ENCODE data around the gene PIEZO2. TPM values are rescaled to one million over a fixed set of nuclear protein-coding genes. Genes with fewer than 3 reads are reported as not detected.
"Not testable (repeated sequence)": the region's sequence is repeated elsewhere in the genome, so short reads cannot be mapped to it uniquely, and the experiment has no call there.

Gene PIEZO2
- total and polyA plus RNA-seq, 12 donors, result 0.07 to 1.4 (median 0.25) TPM; not detected in 1

DNA sequence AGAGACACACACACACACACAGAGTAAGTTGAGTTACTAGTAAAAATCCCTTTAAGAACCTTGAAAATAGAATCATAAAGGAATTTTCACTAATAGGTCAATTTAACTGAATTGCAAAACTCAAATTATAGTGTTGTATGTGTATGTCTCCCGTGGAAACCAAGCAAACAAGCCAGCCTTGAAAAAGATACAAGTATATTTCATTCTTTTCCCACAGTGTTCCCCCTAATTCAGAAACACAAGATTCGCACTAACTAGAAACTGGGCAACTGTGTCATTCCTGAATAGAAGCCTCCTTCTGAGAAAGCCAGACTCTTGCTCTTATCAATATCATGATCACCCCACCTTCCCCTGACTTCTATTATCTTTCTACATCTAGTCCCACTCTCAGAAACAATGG lies 229.5 kb downstream of the PIEZO2 start:
- H3K27ac ChIP-seq, result no peak overlapping the region
- H3K9me3 ChIP-seq, result no peaks in the 10 kb centered on the region
- H3K4me1 ChIP-seq, result no peaks in the 10 kb centered on the region
- 79 to 85% methylated on average over 2 of the region's 2 CpGs for WGBS, 2 donors
- ATAC-seq (no peak), DNase-seq (no peak)
- TF ChIP-seq, protein P1, sequence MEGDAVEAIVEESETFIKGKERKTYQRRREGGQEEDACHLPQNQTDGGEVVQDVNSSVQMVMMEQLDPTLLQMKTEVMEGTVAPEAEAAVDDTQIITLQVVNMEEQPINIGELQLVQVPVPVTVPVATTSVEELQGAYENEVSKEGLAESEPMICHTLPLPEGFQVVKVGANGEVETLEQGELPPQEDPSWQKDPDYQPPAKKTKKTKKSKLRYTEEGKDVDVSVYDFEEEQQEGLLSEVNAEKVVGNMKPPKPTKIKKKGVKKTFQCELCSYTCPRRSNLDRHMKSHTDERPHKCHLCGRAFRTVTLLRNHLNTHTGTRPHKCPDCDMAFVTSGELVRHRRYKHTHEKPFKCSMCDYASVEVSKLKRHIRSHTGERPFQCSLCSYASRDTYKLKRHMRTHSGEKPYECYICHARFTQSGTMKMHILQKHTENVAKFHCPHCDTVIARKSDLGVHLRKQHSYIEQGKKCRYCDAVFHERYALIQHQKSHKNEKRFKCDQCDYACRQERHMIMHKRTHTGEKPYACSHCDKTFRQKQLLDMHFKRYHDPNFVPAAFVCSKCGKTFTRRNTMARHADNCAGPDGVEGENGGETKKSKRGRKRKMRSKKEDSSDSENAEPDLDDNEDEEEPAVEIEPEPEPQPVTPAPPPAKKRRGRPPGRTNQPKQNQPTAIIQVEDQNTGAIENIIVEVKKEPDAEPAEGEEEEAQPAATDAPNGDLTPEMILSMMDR (IDR thresholded peaks at IDR 0.05), result no peak
- no peaks in the 10 kb centered on the region for H3K36me3 ChIP-seq
- no peak overlapping the region for H3K4me3 ChIP-seq
- H3K27me3 ChIP-seq, result no peaks in the 10 kb centered on the region
- intact Hi-C loops (cut with DNase I), result no loop called here

DNA sequence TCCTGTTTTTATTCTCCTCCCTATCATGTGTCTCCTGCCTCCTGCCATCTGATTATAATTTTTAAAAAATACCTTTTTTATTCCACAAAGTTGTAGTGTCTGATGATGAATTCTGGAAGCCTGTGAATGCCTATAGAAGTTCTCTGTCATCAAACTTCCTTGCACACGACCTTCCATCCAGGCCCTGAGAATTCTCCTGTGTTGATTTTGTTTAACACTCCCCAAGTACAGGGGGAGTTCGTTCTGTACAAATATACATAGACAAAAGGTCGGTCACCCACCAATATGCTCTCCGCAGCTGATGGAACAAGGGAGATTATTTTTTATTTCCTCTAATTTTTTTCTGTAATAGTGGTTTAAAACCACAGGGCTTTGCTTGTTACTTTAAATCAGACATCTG lies 232.5 kb downstream of the PIEZO2 start:
- no peak for ATAC-seq
- TF ChIP-seq, protein P1 (IDR thresholded peaks at IDR 0.05), result no peak

DNA sequence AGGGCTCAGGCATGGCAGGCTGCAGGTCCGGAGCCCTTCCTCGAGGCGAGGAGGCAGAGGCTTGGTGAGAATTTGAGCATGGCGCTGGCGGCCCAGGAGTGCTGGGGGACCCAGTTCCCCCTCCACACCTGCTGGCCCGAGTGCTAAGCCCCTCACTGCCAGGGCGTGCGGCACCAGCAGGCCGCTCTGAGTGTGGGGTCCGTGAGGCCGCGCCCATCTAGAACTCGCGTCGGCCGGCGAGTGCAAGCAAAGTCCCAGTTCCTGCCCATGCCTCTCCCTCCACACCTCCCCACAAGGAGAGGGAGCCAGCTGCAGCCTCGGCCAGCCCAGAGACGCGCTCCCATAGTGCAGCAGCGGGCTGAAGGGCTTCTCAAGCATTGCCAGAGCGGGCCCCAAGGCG lies 233.0 kb downstream of the PIEZO2 start:
- no peak for DNase-seq
- TF ChIP-seq, protein P1 (IDR thresholded peaks at IDR 0.05), result no peak

More for the DNA sequence above, 232.5 kb downstream of the PIEZO2 start:
- no peaks in the 10 kb centered on the region for H3K9me3 ChIP-seq
- peaks cover 0 to 9% (median 0%) of the 10 kb centered on the region in 9 donors for H3K4me1 ChIP-seq
- intact Hi-C loops (cut with DNase I), result no loop called here
- no peaks in the 10 kb centered on the region for H3K27me3 ChIP-seq
- DNase-seq, result no peak
- no peaks in the 10 kb centered on the region for H3K36me3 ChIP-seq
- 52 to 65% methylated on average over 4 of the region's 4 CpGs for WGBS, 2 donors
- H3K4me3 ChIP-seq, result no peak overlapping the region
- no peak overlapping the region for H3K27ac ChIP-seq

DNA sequence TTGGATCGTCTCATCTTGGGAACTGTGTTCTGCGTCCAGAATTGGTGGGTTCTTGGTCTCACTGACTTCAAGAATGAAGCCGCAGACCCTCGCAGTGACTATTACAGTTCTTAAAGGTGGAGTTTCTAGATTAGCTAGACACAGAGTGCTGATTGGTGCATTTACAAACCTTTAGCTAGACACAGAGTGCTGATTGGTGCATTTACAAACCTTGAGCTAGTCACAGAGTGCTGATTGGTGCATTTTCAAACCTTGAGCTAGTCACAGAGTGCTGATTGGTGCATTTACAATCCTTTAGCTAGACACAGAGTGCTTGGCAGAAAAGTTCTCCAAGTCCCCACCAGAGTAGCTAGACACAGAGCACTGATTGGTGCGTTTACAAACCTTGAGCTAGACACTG lies 233.6 kb downstream of the PIEZO2 start:
- H3K4me3 ChIP-seq; intact Hi-C loops (cut with DNase I); DNase-seq; H3K9me3 ChIP-seq; H3K27me3 ChIP-seq; H3K27ac ChIP-seq; H3K36me3 ChIP-seq; ATAC-seq; H3K4me1 ChIP-seq: not testable (repeated sequence)
- WGBS, 2 donors, result 97% methylated on average over 5 of the region's 5 CpGs

More for the DNA sequence above, 233.0 kb downstream of the PIEZO2 start:
- Histone ChIP-seq H3K9me3 (no peaks in the 10 kb centered on the region), H3K4me3 (no peak overlapping the region), H3K36me3 (no peaks in the 10 kb centered on the region), H3K4me1 (peaks cover 0 to 9% (median 0%) of the 10 kb centered on the region in 9 donors), H3K27ac (no peak overlapping the region), H3K27me3 (no peaks in the 10 kb centered on the region)
- 92 to 96% methylated on average over 23 of the region's 23 CpGs for WGBS, 2 donors
- no peak for ATAC-seq
- intact Hi-C loops (cut with DNase I), result no loop called here

DNA sequence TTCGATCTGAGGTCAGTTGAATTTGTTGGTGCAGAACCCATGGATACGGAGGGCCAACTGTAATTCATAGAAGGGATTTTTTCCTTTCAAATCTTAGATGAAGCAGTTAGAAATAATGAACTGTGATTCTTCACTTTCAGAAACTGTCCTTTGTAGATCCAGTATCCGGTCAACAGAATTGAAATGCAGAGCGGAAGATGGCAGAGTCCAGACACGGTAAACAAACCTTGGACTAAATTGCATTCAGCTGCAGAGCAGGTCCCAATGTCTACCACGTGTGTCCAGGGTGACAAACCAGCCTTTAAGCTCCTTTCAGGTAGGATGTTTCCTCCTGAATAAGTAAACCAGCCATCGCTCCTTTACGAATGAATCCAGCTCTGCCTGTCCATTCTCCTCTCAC lies 234.8 kb downstream of the PIEZO2 start:
- WGBS, 2 donors, result 91 to 93% methylated on average over 6 of the region's 8 CpGs
- DNase-seq; H3K36me3 ChIP-seq; H3K4me3 ChIP-seq; ATAC-seq; H3K9me3 ChIP-seq; intact Hi-C loops (cut with DNase I); H3K27ac ChIP-seq; H3K27me3 ChIP-seq; H3K4me1 ChIP-seq: not testable (repeated sequence)
